Kidney (tissue), 14 donors: ENCODE results near the gene GID4. TPM values are rescaled to one million over a fixed set of nuclear protein-coding genes. Genes with fewer than 3 reads are reported as not detected.

Experiments used
- DNase-seq, 5 donors: peaks; one replicate each; pipeline ENCODE4 v3.0.0-alpha.2; 2013 to 2020
- FAIRE-seq: peaks from 2 replicates; lab custom pipeline; 2012; peaks lifted over from hg19 to GRCh38; lab: Jason Lieb, UNC
- H3K27ac ChIP-seq, 2 donors: one replicate each; pipeline ENCODE4 v1.7.0; 2013; ENCODE audit warnings: low read depth in 2 of 2, low read length in 2 of 2, inconsistent platforms in 1 of 2
- H3K27me3 ChIP-seq: one replicate; pipeline ENCODE4 v1.7.1; 2013; ENCODE audit warnings: low read length, inconsistent platforms; ENCODE audit not compliant: control insufficient read depth, insufficient read depth
- H3K36me3 ChIP-seq, 3 donors: one replicate each; pipeline versions ENCODE4 v1.7.0 to v1.7.1; 2013; ENCODE audit warnings: low read length in 3 of 3, control low read depth in 1 of 3, inconsistent platforms in 1 of 3; ENCODE audit not compliant: insufficient read depth in 3 of 3, control insufficient read depth in 2 of 3
- H3K4me1 ChIP-seq, 3 donors: one replicate each; pipeline versions ENCODE4 v1.7.0 to v1.7.1; 2013; ENCODE audit warnings: low read length in 3 of 3, inconsistent platforms in 1 of 3, low read depth in 1 of 3; ENCODE audit not compliant: control insufficient read depth in 2 of 3, insufficient read depth in 2 of 3
- H3K4me3 ChIP-seq, 3 donors: one replicate each; pipeline versions ENCODE4 v1.7.0 to v1.8.1; 2013; ENCODE audit warnings: low read length in 3 of 3, control low read depth in 1 of 3, inconsistent platforms in 1 of 3
- H3K9ac ChIP-seq, 3 donors: one replicate each; pipeline versions ENCODE4 v1.7.0 to v1.7.1; 2013; ENCODE audit warnings: low read length in 3 of 3, control low read depth in 1 of 3, inconsistent platforms in 1 of 3
- H3K9me3 ChIP-seq, 3 donors: one replicate each; pipeline versions ENCODE4 v1.7.0 to v1.7.1; 2013; ENCODE audit warnings: low read length in 3 of 3, control low read depth in 1 of 3, inconsistent platforms in 1 of 3; ENCODE audit not compliant: control insufficient read depth in 2 of 3, insufficient read depth in 1 of 3
- CTCF ChIP-seq: IDR thresholded peaks from 3 replicates; pipeline ENCODE4 v1.5.1; 2012; ENCODE audit warnings: mild to moderate bottlenecking, moderate library complexity, borderline replicate concordance; ENCODE audit not compliant: insufficient read depth; ENCODE audit errors: extremely low read depth
- intact Hi-C: fragments of 100-400 bp; cut with DNase I; formaldehyde crosslinking; loops from one replicate; pipeline ENCODE4 v1.11.1; 2022
- polyA plus RNA-seq: library from polyadenylated mRNA; stranded (reverse); fragments of 350-450 nt; fragmentation: Illumina TruSeq; extraction: RNeasy Lipid Tissue Mini Kit (QIAGEN cat#74804); gene quantifications from one replicate; pipeline ENCODE4 v1.2.3, GENCODE V29; 2014; ENCODE audit warnings: low read depth, low replicate concordance; ENCODE audit not compliant: insufficient read depth
- total RNA-seq: library from RNA; stranded (reverse); fragmentation: NEBNext Ultra II Directional; extraction: Animal tissue kit (Norgen Biotek cat#: 25700); gene quantifications from one replicate; pipeline ENCODE4 v1.2.1, GENCODE V29; 2021
- donor health status: control.
- donor health status: control.
- donor health status: control.
- donor health status: control.
- donor health status: control.
- donor health status: DM: yes; HTN: yes; CAD: no.
- donor health status: Normal renal cell carcinoma (clear cell type).

GID4 gene
- total and polyA plus RNA-seq, 2 donors from 2014 or later = 3.4 to 8.7 TPM

- Histone ChIP-seq H3K9ac (no peak overlapping the region), H3K27ac (no peak overlapping the region), H3K4me3 (no peak overlapping the region), H3K9me3 (no peaks in the 10 kb centered on the region), H3K4me1 (no peaks in the 10 kb centered on the region), H3K27me3 (no peaks in the 10 kb centered on the region), H3K36me3 (peaks cover 0 to 10% (median 10%) of the 10 kb centered on the region in 3 donors)
- peak in 1 of 5 donors; percentile 64 for DNase-seq
- no peak for FAIRE-seq
- TF ChIP-seq CTCF = no peak
- intact Hi-C loops = no loop called here
Measured at GRCh38 chr17:18006495-18007239, 32.5 kb upstream of the GID4 start.

DNA sequence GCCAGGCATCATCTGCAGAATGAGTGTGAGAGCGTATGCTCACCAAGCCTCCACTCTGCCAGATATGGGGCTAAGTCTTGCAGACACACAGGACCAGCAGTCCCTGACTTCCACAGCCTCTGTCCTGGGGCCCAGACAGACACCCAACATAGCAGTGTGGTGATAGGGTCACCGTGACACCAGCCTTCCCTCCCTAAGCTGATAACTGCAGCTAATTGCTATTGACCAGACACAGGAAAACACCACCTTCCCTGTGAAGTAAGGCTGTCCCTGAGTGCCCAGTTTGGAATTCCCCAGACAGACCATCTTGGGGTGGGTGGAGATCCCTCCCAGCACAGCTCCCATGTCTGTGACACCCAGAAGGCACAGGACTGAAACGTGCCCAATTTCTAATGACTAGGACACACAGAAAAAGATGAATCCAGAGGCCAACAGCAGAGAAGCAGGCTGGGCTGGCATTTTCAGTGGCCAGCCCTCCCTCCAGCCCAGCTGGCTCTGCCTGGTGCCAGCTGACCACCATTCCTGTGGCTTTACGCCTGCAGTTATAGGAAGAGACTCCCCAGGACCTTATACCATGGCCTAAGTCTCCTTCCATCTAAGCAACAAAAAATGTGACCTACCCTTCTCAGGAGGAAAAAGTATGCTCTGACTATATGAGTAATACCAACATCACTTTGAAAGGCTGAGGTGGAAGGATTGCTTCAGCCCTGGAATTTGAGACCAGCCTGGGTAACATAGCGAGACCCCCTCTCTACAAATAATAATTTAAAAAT is 30.5 kb upstream of the GID4 start:
- Histone ChIP-seq H3K36me3 (peaks cover 0 to 10% (median 10%) of the 10 kb centered on the region in 3 donors), H3K4me1 (no peaks in the 10 kb centered on the region), H3K27ac (no peak overlapping the region), H3K4me3 (no peak overlapping the region), H3K27me3 (no peaks in the 10 kb centered on the region), H3K9me3 (no peaks in the 10 kb centered on the region), H3K9ac (no peak overlapping the region)
- FAIRE-seq = no peak
- DNase-seq = no peak
- intact Hi-C loops = no loop called here
- no peak for TF ChIP-seq CTCF

DNA sequence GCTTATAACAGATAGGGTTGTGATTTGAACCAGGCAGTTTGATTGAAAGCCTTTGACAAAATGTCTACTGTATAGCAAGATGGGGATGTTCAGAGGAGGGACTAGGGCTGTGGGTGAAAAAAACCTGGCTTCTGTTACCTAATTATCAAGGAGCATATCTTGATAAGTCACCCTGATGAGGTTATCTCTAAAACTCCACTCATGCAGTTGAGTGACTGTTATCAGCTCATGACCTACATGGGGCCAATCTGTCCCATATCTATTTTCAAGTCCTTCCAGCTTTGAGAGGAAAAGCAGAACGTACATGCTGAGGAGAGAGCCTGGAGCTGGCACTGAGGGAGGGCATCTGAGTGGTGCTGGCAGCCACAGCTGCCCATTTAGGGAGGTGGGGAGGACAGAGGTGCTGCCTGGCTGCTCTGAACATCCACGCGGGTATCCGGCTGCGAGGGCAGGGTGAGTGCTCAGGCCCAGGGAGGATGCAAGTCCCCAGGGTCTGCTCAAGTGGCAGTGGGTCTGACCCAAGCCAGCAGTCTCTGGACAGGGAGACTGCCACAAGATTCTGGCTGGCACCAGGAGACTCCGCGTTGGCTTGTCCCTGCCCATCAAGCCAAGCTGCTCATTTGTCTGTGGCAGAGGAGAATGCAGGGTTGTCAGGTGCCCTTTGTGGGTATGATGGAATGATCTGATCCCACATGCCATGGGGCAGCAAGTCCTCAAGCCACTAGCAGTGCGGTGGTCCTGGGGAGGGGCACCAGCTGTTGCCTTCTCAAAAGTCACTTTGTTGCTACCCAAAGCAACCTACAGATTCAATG is 29.4 kb upstream of the GID4 start:
- TF ChIP-seq CTCF = no peak
- Histone ChIP-seq H3K27ac (no peak overlapping the region), H3K4me3 (no peak overlapping the region), H3K4me1 (no peaks in the 10 kb centered on the region), H3K9me3 (no peaks in the 10 kb centered on the region), H3K9ac (no peak overlapping the region), H3K27me3 (no peaks in the 10 kb centered on the region), H3K36me3 (peaks cover 0 to 10% (median 10%) of the 10 kb centered on the region in 3 donors)
- intact Hi-C loops = no loop called here
- no peak for FAIRE-seq
- DNase-seq = peak in 1 of 5 donors; percentile 53
